HG03039 (cell line): ENCODE measurements around the gene KLHL3.

Experiments
- ATAC-seq: cut with Tn5 transposase; IDR thresholded peaks from one replicate; pipeline ENCODE4 v1.9.1; 2021; ENCODE audit warnings: mild to moderate bottlenecking, moderate library complexity; ENCODE audit not compliant: unreplicated experiment

The KLHL3 gene

GRCh38 chr5:137750436-137750835 is 14.5 kb upstream of the KLHL3 start:
- no peak for ATAC-seq

DNA sequence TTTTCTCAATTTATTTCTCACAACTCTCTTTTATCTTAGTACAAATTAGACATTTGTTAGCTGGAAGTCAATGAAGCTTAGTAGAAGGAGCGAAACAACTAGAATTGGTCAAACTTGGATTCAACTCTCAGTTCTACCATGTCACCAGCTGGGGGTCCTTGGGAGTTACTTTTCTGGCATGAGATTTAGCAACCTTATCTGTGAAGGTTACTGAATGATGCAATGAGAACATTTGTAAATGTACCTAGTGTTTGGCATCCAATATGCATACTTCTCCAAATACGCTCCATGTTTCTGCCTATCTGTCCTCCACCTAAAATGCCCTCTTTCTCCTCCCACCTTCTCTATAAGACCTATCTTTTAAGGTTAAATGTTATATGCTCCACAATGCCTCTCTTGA is 12.0 kb upstream of the KLHL3 start:
- no peak for ATAC-seq

GRCh38 chr5:137743031-137743640 is 7.2 kb upstream of the KLHL3 start:
- ATAC-seq, result peak; percentile 61

DNA sequence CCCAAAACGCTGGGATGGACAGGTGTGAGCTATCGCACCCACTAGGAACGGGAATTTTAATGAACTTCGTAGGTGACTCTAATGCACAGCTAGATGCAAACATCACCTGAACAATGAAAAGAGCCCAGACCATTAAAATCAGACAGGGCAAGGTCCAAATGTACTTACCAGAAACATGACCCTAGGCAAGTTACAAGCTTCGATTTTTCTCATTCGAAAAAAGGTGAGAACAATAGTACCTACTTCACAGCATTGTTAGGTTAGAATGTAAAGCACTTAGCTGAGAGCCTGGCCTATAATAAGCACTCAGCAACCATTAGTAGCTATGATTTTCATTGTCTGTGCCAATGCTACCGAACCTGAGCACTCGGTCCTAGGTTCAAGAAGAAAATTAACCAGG is 5.8 kb upstream of the KLHL3 start:
- no peak for ATAC-seq

DNA sequence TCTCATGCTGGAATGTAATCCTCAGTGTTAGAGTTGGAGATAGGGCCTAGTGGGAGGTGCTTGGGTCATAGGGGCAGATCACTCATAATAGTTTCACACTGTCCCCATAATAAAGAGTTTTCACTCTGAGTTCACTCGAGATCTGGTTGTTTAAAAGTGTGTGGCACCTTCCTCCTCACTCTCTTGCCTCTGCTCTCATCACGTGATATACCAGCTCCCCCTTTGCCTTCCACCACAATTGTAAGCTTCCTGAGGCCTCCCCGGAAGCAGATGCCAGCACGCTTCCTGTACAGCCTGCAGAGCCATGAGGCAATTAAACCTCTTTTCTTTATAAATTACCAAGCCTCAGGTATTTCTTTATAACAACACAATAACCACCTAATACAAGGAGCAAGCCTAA is 3.8 kb upstream of the KLHL3 start:
- ATAC-seq, result no peak

GRCh38 chr5:137738947-137739346 is 3.1 kb upstream of the KLHL3 start:
- ATAC-seq, result no peak

DNA sequence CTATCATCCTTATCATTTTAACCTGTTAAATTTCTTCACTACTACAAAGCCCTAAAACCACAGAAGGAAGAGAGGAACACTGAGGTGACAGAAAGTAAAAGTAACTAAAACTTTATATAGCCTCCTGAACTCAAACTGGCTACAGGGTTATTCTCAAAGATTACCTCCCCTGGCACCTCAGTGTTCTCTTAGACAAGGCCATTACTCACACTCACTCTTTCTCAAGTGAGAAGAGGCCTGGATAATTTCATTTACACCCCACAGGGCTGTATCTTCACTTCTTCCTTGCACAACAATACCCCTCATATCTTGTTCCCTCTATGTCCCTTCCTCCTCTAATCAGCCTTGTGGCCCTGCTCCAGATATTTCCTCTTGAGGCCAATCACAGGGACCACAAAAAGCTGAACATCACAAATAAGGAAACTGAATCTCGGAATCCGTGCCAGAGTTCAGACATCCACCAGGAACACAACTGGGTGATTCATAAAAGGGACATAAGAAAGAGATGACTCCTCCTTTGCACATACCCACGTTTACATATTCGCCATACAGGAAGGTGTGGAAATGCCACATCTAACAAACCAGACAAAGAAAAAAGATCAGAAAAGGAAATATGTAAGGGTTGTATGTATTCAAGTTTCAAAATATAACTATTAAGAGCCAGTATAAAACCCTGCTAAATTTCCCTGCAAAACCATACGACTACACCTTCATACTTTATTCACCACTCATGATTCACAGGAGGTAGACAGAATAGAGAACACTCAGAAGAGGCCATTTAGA is 1.7 kb upstream of the KLHL3 start:
- no peak for ATAC-seq

- ATAC-seq, result no peak
These were observed 607 bp upstream of the KLHL3 start for GRCh38 chr5:137736496-137736895.

GRCh38 chr5:137734962-137735554 is 831 bp downstream of the KLHL3 start:
- no peak for ATAC-seq

GRCh38 chr5:137734331-137734730 is 1.6 kb downstream of the KLHL3 start:
- ATAC-seq, result no peak

GRCh38 chr5:137733922-137734321 is 2.0 kb downstream of the KLHL3 start:
- ATAC-seq, result no peak

GRCh38 chr5:137733006-137733405 is 2.9 kb downstream of the KLHL3 start:
- ATAC-seq, result no peak

DNA sequence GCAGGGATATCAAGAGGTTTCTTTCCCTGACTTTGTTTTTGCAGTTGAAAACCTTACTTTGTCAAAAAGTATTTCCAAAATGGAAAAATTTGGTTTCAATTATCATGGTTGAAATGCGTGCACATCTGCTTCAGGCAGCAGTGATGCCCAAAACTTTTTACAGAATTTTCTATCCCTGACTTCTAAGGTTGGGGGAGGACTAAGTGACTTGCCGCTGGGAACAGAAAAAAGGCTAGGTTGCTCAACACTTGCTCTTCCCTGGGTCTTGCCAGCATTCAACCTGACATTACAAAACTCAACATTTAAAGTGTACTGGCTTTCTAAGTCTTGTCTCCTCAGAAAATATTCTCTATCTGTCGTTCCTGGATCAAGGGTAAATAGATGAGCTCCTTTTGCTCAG is 4.7 kb downstream of the KLHL3 start:
- ATAC-seq, result no peak

DNA sequence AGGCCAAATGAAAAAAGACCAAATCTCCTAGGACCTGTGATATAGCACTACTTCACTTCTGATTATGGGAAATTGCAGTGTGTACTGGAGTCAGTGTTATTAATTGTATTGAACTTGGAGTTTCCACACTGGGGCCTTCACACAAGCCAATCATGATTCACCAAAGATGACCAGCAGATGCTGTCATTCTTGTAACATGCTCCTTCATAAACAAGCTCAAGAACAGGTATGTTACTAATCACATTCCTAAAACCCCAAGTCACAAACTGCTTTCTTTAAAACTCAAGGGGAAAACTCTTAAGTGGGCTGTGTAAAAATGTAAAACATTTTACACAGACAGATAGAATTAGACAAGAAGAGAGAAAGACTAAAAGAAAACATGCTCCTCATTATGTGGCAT is 5.6 kb downstream of the KLHL3 start:
- no peak for ATAC-seq

DNA sequence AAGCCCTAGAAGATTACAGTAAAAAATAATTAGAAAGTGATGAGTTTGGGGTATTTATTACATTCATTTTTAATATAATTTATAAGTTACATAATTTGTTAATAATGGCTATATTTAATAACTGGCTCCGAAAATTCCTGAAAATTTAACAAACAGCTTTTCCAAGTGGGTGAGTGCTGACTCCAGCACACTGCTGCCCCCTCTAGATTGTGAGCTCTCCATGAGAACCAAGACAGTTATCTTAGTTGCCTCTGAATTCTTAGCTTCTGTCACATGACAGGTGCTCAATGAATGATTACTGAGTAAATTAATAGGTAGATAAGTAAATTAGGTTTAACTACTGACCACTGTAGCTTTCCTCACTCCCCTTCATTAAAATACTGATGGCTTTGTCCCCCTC is 7.8 kb downstream of the KLHL3 start:
- no peak for ATAC-seq

GRCh38 chr5:137727623-137728022 is 8.3 kb downstream of the KLHL3 start:
- ATAC-seq, result no peak

DNA sequence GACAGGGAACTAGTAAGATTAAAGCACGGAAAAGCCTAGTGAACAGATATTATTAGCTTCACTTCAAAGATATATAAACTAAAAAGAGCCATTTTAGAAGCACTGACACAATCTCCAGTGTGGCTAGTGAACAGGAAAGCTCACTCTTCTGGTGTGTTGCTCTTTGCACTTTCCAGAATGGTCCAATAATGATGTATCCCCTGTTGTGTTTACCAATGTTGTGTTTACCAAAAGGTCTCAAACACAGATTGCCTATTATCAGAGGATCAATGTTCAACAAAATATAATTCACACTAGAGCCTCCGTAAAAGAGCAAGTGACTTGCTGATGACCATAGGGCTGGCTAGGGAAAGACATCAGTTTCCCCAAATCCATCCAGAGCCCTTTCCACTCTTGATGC is 11.6 kb downstream of the KLHL3 start:
- no peak for ATAC-seq

DNA sequence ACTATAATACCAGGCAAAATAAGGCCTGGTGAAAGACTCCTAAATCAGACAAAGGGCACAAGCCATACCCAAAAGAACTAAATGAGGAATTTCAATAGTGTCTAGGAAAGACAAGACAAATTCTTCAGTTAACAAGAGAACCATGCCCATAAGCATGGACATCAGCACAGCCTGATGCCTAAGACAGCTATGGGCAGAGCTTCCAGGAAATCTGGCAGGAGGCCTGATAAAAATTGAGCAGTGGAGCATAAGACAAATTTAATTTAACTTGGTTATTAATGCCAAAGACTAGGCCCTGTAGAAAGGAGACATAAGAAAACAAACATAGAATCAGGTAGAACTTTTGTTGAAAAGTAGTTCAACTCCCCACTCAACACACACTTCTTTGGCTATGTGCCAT is 17.3 kb downstream of the KLHL3 start:
- no peak for ATAC-seq

DNA sequence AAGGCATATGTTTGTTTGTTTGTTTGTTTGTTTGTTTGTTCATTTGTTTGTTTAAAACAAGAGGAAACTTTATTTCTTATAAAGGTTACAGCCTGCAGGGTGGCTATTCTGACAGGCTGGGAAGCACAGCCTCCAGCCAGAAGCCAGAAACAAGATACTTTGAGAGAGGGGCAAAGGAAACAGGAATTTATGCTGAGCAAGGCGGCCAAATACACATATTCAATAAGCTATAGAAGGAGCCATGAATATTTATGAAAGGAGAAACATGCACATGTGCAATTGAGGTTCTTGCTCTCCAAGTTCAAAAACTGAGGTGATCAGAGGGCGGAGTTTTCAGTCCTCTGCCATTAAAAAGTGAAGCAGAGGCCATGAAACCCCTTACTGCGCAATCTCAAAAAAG is 19.6 kb downstream of the KLHL3 start:
- no peak for ATAC-seq

- ATAC-seq, result no peak
These were observed 20.4 kb downstream of the KLHL3 start for GRCh38 chr5:137715456-137715855.

DNA sequence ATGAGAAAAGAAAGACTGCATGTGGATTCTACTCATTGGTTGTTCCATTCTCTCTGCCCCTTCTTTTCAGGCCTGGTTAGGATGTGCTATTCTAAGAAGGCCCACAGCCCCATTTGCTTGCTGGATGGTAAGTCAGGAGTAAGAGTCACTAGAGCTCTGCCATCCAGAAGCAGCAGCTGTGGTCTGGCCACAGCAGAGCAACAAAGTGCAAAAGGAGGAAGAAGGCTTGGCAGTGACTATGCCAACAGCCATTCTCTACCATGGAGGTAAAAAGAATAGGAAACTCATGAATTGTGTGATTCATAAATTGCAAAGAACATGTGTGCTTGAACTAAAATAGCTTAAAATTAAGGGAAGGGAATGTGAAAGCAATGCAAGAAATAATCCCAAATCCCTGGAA is 20.9 kb downstream of the KLHL3 start:
- no peak for ATAC-seq

GRCh38 chr5:137714494-137714893 is 21.4 kb downstream of the KLHL3 start:
- no peak for ATAC-seq
